HepG2 (cell line): ENCODE results near the gene CST11. TPM values are rescaled to one million over a fixed set of nuclear protein-coding genes. Genes with fewer than 3 reads are reported as not detected.
A peak's percentile ranks its signal among the peaks of the same experiment; 100 is the strongest.

Source experiments
- AKAP8 ChIP-seq: sonication (generic); formaldehyde crosslinking; IDR thresholded peaks from 2 replicates; pipeline ENCODE4 v1.5.1; 2020; ENCODE audit warnings: mild to moderate bottlenecking, missing genetic modification reagents
- ETV5 ChIP-seq: IDR thresholded peaks from 2 replicates; pipeline ENCODE4 v1.6.1; 2018; ENCODE audit warnings: missing biosample characterization, missing genetic modification reagents, inconsistent platforms, borderline replicate concordance
- GRHL1 ChIP-seq: sonication (generic); formaldehyde crosslinking; conservative IDR thresholded peaks from 2 replicates; pipeline ENCODE4 v1.8.0; 2022; ENCODE audit warnings: missing genetic modification reagents
- MAFG ChIP-seq: sonication (generic); formaldehyde crosslinking; IDR thresholded peaks from 2 replicates; pipeline ENCODE4 v1.5.1; 2020; ENCODE audit warnings: mild to moderate bottlenecking, missing genetic modification reagents
- MED13 ChIP-seq: sonication (generic); formaldehyde crosslinking; IDR thresholded peaks from 2 replicates; pipeline ENCODE4 v1.5.0; 2020; ENCODE audit warnings: missing genetic modification reagents
- MTF1 ChIP-seq: sonication (generic); formaldehyde crosslinking; IDR thresholded peaks from 2 replicates; pipeline ENCODE4 v1.5.0; 2020; ENCODE audit warnings: missing genetic modification reagents
- MYC ChIP-seq: sonication (generic); formaldehyde crosslinking; IDR thresholded peaks from 2 replicates; pipeline ENCODE4 v1.9.0; 2021; ENCODE audit warnings: missing genetic modification reagents, borderline replicate concordance
- RFX1 ChIP-seq: fragments of 450-650 bp; IDR thresholded peaks from 2 replicates; pipeline ENCODE4 v1.6.1; 2017
- SIN3A ChIP-seq: IDR thresholded peaks from 2 replicates; pipeline ENCODE4 v1.6.1; 2011; ENCODE audit warnings: low read depth, mild to moderate bottlenecking, control low read depth, low read length, borderline replicate concordance
- SRSF1 ChIP-seq: fragments of 200-400 bp; formaldehyde crosslinking; optimal IDR thresholded peaks from 2 replicates; pipeline ENCODE3; 2017; ENCODE audit warnings: mild to moderate bottlenecking, low read depth, low read length, moderate library complexity
- THAP9 ChIP-seq: sonication (generic); formaldehyde crosslinking; IDR thresholded peaks from 2 replicates; pipeline ENCODE4; 2020; ENCODE audit warnings: missing genetic modification reagents, mild to moderate bottlenecking, borderline replicate concordance
- YEATS2 ChIP-seq: sonication (generic); formaldehyde crosslinking; IDR thresholded peaks from 2 replicates; pipeline ENCODE4 v1.4.0; 2020; ENCODE audit warnings: missing genetic modification reagents, borderline replicate concordance
- ZEB1 ChIP-seq: IDR thresholded peaks from 2 replicates; pipeline ENCODE4 v1.6.1; 2012; ENCODE audit warnings: mild to moderate bottlenecking, low read depth, inconsistent platforms; ENCODE audit not compliant: insufficient replicate concordance
- ZNF251 ChIP-seq: sonication (generic); formaldehyde crosslinking; IDR thresholded peaks from 2 replicates; pipeline ENCODE4 v1.9.0; 2021; ENCODE audit warnings: mild to moderate bottlenecking, missing genetic modification reagents
- ZNF354B ChIP-seq: sonication (generic); formaldehyde crosslinking; IDR thresholded peaks from 2 replicates; pipeline ENCODE4 v1.8.0; 2022; ENCODE audit warnings: mild to moderate bottlenecking, missing genetic modification reagents
- ZNF546 ChIP-seq: sonication (generic); formaldehyde crosslinking; conservative IDR thresholded peaks from 2 replicates; pipeline ENCODE4 v1.8.1; 2023; ENCODE audit warnings: mild to moderate bottlenecking, missing genetic modification reagents
- ZNF562 ChIP-seq: sonication (generic); formaldehyde crosslinking; IDR thresholded peaks from 2 replicates; pipeline ENCODE4 v1.8.0; 2022; ENCODE audit warnings: missing genetic modification reagents, borderline replicate concordance
- ZNF563 ChIP-seq: sonication (generic); formaldehyde crosslinking; IDR thresholded peaks from 2 replicates; pipeline ENCODE4 v1.8.0; 2022; ENCODE audit warnings: mild to moderate bottlenecking, moderate library complexity, missing genetic modification reagents
- ZNF564 ChIP-seq: sonication (generic); formaldehyde crosslinking; IDR thresholded peaks from 2 replicates; pipeline ENCODE4 v1.8.1; 2023; ENCODE audit warnings: mild to moderate bottlenecking, missing genetic modification reagents
- ZNF766 ChIP-seq: sonication (generic); formaldehyde crosslinking; IDR thresholded peaks from 2 replicates; pipeline ENCODE4 v1.5.0; 2020; ENCODE audit warnings: missing genetic modification reagents, borderline replicate concordance
- ZNF816 ChIP-seq: sonication (generic); formaldehyde crosslinking; IDR thresholded peaks from 2 replicates; pipeline ENCODE4 v1.8.0; 2022; ENCODE audit warnings: missing genetic modification reagents, mild to moderate bottlenecking, borderline replicate concordance
- polyA plus RNA-seq, 8 experiments: library from polyadenylated mRNA; depleted of rRNA in 3 of 8; stranded (reverse) in 7 of 8; unstranded in 1 of 8; fragments of >200 nt; fragmentation: Illumina TruSeq in 4 of 8; extraction: Trizol in 4 of 8; gene quantifications; 2 replicates each; pipeline versions ENCODE4 v1.2.1 to v1.2.3, GENCODE V29; 2011 to 2016; ENCODE audit warnings: low read depth in 4 of 8, missing spikeins in 1 of 8, mixed read lengths in 1 of 8; ENCODE audit not compliant: insufficient read depth in 1 of 8
- total RNA-seq, 5 experiments: library from RNA; depleted of rRNA; stranded (reverse); fragments of >200 nt; fragmentation: Illumina TruSeq; extraction: Trizol; gene quantifications; 2 replicates each; pipeline ENCODE4 v1.2.3, GENCODE V29; 2016; ENCODE audit warnings: low read depth in 1 of 5
- TF ChIP-seq, protein P1 (sequence below): sonication (generic); formaldehyde crosslinking; IDR thresholded peaks from 2 replicates; pipeline ENCODE4 v1.8.0; 2022; ENCODE audit warnings: mild to moderate bottlenecking, missing genetic modification reagents; ENCODE audit not compliant: insufficient replicate concordance
- TF ChIP-seq, protein P2 (sequence below): IDR thresholded peaks from 2 replicates; pipeline ENCODE4 v1.6.1; 2012; ENCODE audit warnings: inconsistent platforms

The CST11 gene
- total and polyA plus RNA-seq, 2 of the 13 experiments (the other 11 are each of a cell fraction or from before 2014, with no cell fraction given) = not detected

GRCh38 chr20:23419995-23420901 lies 32.4 kb downstream of the CST11 start (continued):
- TF ChIP-seq RFX1 (no peak), ZNF251 (no peak), MTF1 (CRISPR knock-in tag) (no peak), SIN3A (peak; percentile 69; the same call in 1 of the 2 replicates), ZNF816 (CRISPR knock-in tag) (peak; percentile 16), YEATS2 (CRISPR knock-in tag) (peak; percentile 51; the same call in 1 of the 2 replicates), MAFG (CRISPR knock-in tag) (no peak), ZEB1 (peak; percentile 27), ETV5 (CRISPR knock-in tag) (0 out of 2 replicates have a peak, but pooled peaks have one; percentile 15), ZNF546 (CRISPR knock-in tag) (0 out of 2 replicates have a peak, but pooled peaks have one; percentile 19), ZNF766 (CRISPR knock-in tag) (no peak), MYC (no peak), ZNF562 (CRISPR knock-in tag) (no peak), THAP9 (CRISPR knock-in tag) (no peak), MED13 (CRISPR knock-in tag) (no peak), SRSF1 (peak; percentile 76), GRHL1 (CRISPR knock-in tag) (no peak), AKAP8 (CRISPR knock-in tag) (no peak), ZNF564 (CRISPR knock-in tag) (no peak), ZNF563 (CRISPR knock-in tag) (0 out of 2 replicates have a peak, but pooled peaks have one; percentile 16), ZNF354B (CRISPR knock-in tag) (no peak)
- TF ChIP-seq, protein P1, sequence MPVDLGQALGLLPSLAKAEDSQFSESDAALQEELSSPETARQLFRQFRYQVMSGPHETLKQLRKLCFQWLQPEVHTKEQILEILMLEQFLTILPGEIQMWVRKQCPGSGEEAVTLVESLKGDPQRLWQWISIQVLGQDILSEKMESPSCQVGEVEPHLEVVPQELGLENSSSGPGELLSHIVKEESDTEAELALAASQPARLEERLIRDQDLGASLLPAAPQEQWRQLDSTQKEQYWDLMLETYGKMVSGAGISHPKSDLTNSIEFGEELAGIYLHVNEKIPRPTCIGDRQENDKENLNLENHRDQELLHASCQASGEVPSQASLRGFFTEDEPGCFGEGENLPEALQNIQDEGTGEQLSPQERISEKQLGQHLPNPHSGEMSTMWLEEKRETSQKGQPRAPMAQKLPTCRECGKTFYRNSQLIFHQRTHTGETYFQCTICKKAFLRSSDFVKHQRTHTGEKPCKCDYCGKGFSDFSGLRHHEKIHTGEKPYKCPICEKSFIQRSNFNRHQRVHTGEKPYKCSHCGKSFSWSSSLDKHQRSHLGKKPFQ (CRISPR knock-in tag) = peak; percentile 8
- TF ChIP-seq, protein P2, sequence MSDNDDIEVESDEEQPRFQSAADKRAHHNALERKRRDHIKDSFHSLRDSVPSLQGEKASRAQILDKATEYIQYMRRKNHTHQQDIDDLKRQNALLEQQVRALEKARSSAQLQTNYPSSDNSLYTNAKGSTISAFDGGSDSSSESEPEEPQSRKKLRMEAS = no peak
